KG1 (cell line): Measurements from ENCODE around the gene IGFBP3.
"Not testable (repeated sequence)": the region's sequence is repeated elsewhere in the genome, so short reads cannot be mapped to it uniquely, and the experiment has no call there.

Experiments used
- DNase-seq: peaks from one replicate; lab custom pipeline; 2025; lab: John Stamatoyannopoulos, UW

IGFBP3 gene

GRCh38 chr7:45920502-45921380 lies at the start of gene IGFBP3:
IGFBP3 (minus strand) TSS chr7:45921272; CDS start chr7:45921140, 132 bp downstream.
- peak; percentile 19 for DNase-seq

- DNase-seq, result no peak
These were observed 49.4 kb upstream of the IGFBP3 start for GRCh38 chr7:45970454-45970853.

GRCh38 chr7:45969940-45970339 lies 48.9 kb upstream of the IGFBP3 start:
- DNase-seq, result no peak

- no peak for DNase-seq
These were observed 47.9 kb upstream of the IGFBP3 start for GRCh38 chr7:45968856-45969541.

- no peak for DNase-seq
These were observed 47.2 kb upstream of the IGFBP3 start for GRCh38 chr7:45968312-45968711.

GRCh38 chr7:45967591-45968157 lies 46.6 kb upstream of the IGFBP3 start:
- no peak for DNase-seq

- no peak for DNase-seq
These were observed 41.8 kb upstream of the IGFBP3 start for GRCh38 chr7:45962861-45963260.

- DNase-seq, result no peak
These were observed 36.6 kb upstream of the IGFBP3 start for GRCh38 chr7:45957721-45958120.

- no peak for DNase-seq
These were observed 34.2 kb upstream of the IGFBP3 start for GRCh38 chr7:45955286-45955685.

GRCh38 chr7:45953055-45953454 lies 32.0 kb upstream of the IGFBP3 start:
- not testable (repeated sequence) for DNase-seq

GRCh38 chr7:45944058-45944457 lies 23.0 kb upstream of the IGFBP3 start:
- no peak for DNase-seq

GRCh38 chr7:45940939-45941338 lies 19.9 kb upstream of the IGFBP3 start:
- DNase-seq, result no peak

GRCh38 chr7:45940237-45940781 lies 19.2 kb upstream of the IGFBP3 start:
- peak; percentile 34 for DNase-seq

- no peak for DNase-seq
These were observed 18.5 kb upstream of the IGFBP3 start for GRCh38 chr7:45939574-45939973.

- DNase-seq, result no peak
These were observed 17.7 kb upstream of the IGFBP3 start for GRCh38 chr7:45938626-45939302.

- no peak for DNase-seq
These were observed 16.8 kb upstream of the IGFBP3 start for GRCh38 chr7:45937862-45938261.

- no peak for DNase-seq
These were observed 16.2 kb upstream of the IGFBP3 start for GRCh38 chr7:45937301-45937700.

- no peak for DNase-seq
These were observed 9.9 kb upstream of the IGFBP3 start for GRCh38 chr7:45930967-45931366.

GRCh38 chr7:45927721-45928120 lies 6.6 kb upstream of the IGFBP3 start:
- DNase-seq, result no peak

- no peak for DNase-seq
These were observed 3.2 kb upstream of the IGFBP3 start for GRCh38 chr7:45924283-45924682.

GRCh38 chr7:45923818-45924217 lies 2.7 kb upstream of the IGFBP3 start:
- DNase-seq, result no peak

- peak; percentile 29 for DNase-seq
These were observed 2.2 kb upstream of the IGFBP3 start for GRCh38 chr7:45923290-45923689.
